GM18526 (cell line): ENCODE data around the gene CNBD2.

Experiments used
- POLR2A ChIP-seq: IDR thresholded peaks from 3 replicates; pipeline ENCODE4 v1.6.1; 2011; ENCODE audit not compliant: insufficient read length; ENCODE audit errors: extremely low read depth

Gene CNBD2

GRCh38 chr20:36079486-36079885 lies 111.1 kb downstream of the CNBD2 start:
- TF ChIP-seq POLR2A: no peak
